Left lobe of liver (tissue), 2 donors: ENCODE data around the gene TENM3. TPM values are rescaled to one million over a fixed set of nuclear protein-coding genes. Genes with fewer than 3 reads are reported as not detected.
"Not testable (repeated sequence)": the region's sequence is repeated elsewhere in the genome, so short reads cannot be mapped to it uniquely, and the experiment has no call there.

ENCODE experiments used
- ATAC-seq: fragments of 200-7000 bp; cut with Tn5 transposase; one replicate; pipeline ENCODE4 v1.9.1; 2020; ENCODE audit warnings: mild to moderate bottlenecking, moderate library complexity
- DNase-seq: peaks from one replicate; pipeline ENCODE4 v3.0.0-alpha.2; 2020; ENCODE audit warnings: low spot score
- total RNA-seq: library from RNA; stranded (reverse); gene quantifications from one replicate; pipeline ENCODE4 v1.2.1, GENCODE V29; 2021
- donor health status: DM: no; HTN: no; CAD: no; lungs with moderate emphysema.
- donor health status: DM: no; HTN: yes; CAD: no.

Gene TENM3
- total RNA-seq, 1 donor from 2014 or later = 1.4 TPM

GRCh38 chr4:182227611-182228010 lies 15.6 kb upstream of the TENM3 start:
- ATAC-seq (no peak), DNase-seq (no peak)

- ATAC-seq = no peak
- DNase-seq = no peak
Observed at GRCh38 chr4:182228991-182229577, 14.1 kb upstream of the TENM3 start.

- DNase-seq = no peak
Observed at GRCh38 chr4:182230256-182230655, 12.9 kb upstream of the TENM3 start.

GRCh38 chr4:182231080-182231479 lies 12.1 kb upstream of the TENM3 start:
- DNase-seq (no peak), ATAC-seq (no peak)

More at GRCh38 chr4:182230256-182230655, 12.9 kb upstream of the TENM3 start:
- no peak for ATAC-seq

- no peak for ATAC-seq
Observed at GRCh38 chr4:182231496-182231895, 11.7 kb upstream of the TENM3 start.

GRCh38 chr4:182233310-182234090 lies 9.7 kb upstream of the TENM3 start:
- no peak for ATAC-seq

More at GRCh38 chr4:182231496-182231895, 11.7 kb upstream of the TENM3 start:
- DNase-seq = no peak

GRCh38 chr4:182235021-182235795 lies 8.0 kb upstream of the TENM3 start:
- no peak for ATAC-seq
- no peak for DNase-seq

More at GRCh38 chr4:182233310-182234090, 9.7 kb upstream of the TENM3 start:
- DNase-seq = no peak

GRCh38 chr4:182236186-182236585 lies 7.0 kb upstream of the TENM3 start:
- ATAC-seq = no peak
- no peak for DNase-seq

- not testable (repeated sequence) for ATAC-seq, DNase-seq
Observed at GRCh38 chr4:182237010-182237409, 6.2 kb upstream of the TENM3 start.

- DNase-seq = no peak
- no peak for ATAC-seq
Observed at GRCh38 chr4:182238355-182238931, 4.8 kb upstream of the TENM3 start.

GRCh38 chr4:182240161-182241130 lies 2.8 kb upstream of the TENM3 start:
- DNase-seq (no peak), ATAC-seq (no peak)

GRCh38 chr4:182242260-182242659 lies 942 bp upstream of the TENM3 start:
- DNase-seq, ATAC-seq: not testable (repeated sequence)

- no peak for ATAC-seq
- no peak for DNase-seq
Observed at GRCh38 chr4:182242787-182243186, 415 bp upstream of the TENM3 start.

- no peak for ATAC-seq
- no peak for DNase-seq
Observed at GRCh38 chr4:182245041-182245440, 1.8 kb downstream of the TENM3 start.

GRCh38 chr4:182245541-182246215 lies 2.5 kb downstream of the TENM3 start:
- no peak for DNase-seq
- ATAC-seq = no peak

- ATAC-seq (no peak), DNase-seq (no peak)
Observed at GRCh38 chr4:182246401-182247205, 3.4 kb downstream of the TENM3 start.

GRCh38 chr4:182248295-182248694 lies 5.1 kb downstream of the TENM3 start:
- DNase-seq = no peak
- no peak for ATAC-seq

- ATAC-seq (no peak), DNase-seq (no peak)
Observed at GRCh38 chr4:182250446-182250845, 7.2 kb downstream of the TENM3 start.

- ATAC-seq = no peak
- DNase-seq = no peak
Observed at GRCh38 chr4:182251116-182251515, 7.9 kb downstream of the TENM3 start.
